HepG2 (cell line): ENCODE data around the gene DUSP12. TPM values are rescaled to one million over a fixed set of nuclear protein-coding genes. Genes with fewer than 3 reads are reported as not detected.

Source experiments
- CREBL2 ChIP-seq: sonication (generic); formaldehyde crosslinking; IDR thresholded peaks from 2 replicates; pipeline ENCODE4 v1.8.1; 2023; ENCODE audit warnings: missing genetic modification reagents, mild to moderate bottlenecking, borderline replicate concordance
- ELK4 ChIP-seq: sonication (generic); formaldehyde crosslinking; IDR thresholded peaks from 2 replicates; pipeline ENCODE4 v1.9.0; 2021; ENCODE audit warnings: missing genetic modification reagents, borderline replicate concordance
- FIP1L1 ChIP-seq: fragments of 200-400 bp; formaldehyde crosslinking; IDR thresholded peaks from 2 replicates; pipeline ENCODE4 v1.6.1; 2018; ENCODE audit warnings: low read depth, mild to moderate bottlenecking, low read length, moderate library complexity, borderline replicate concordance; ENCODE audit not compliant: insufficient read depth
- GABPB1 ChIP-seq: IDR thresholded peaks from 2 replicates; pipeline ENCODE4 v1.6.1; 2016; ENCODE audit warnings: mild to moderate bottlenecking, missing genetic modification reagents, moderate library complexity, missing compliant biosample characterization
- LCORL ChIP-seq, 2 experiments: fragments of 450-650 bp in 1 of 2; sonication (generic) in 1 of 2; formaldehyde crosslinking in 1 of 2; IDR thresholded peaks; 2 replicates each; pipeline versions ENCODE4 v1.5.0 to v1.6.1; 2017 to 2020; ENCODE audit warnings: antibody characterized with exemption in 1 of 2, missing genetic modification reagents in 1 of 2
- MED13 ChIP-seq: sonication (generic); formaldehyde crosslinking; IDR thresholded peaks from 2 replicates; pipeline ENCODE4 v1.5.0; 2020; ENCODE audit warnings: missing genetic modification reagents
- MTA3 ChIP-seq: sonication (generic); formaldehyde crosslinking; IDR thresholded peaks from 2 replicates; pipeline ENCODE4 v1.4.0; 2020; ENCODE audit warnings: missing genetic modification reagents
- MTF1 ChIP-seq: sonication (generic); formaldehyde crosslinking; IDR thresholded peaks from 2 replicates; pipeline ENCODE4 v1.5.0; 2020; ENCODE audit warnings: missing genetic modification reagents
- NCOR1 ChIP-seq: fragments of 200-600 bp; sonication (generic); IDR thresholded peaks from 2 replicates; pipeline ENCODE4 v1.7.0; 2017; ENCODE audit warnings: antibody characterized with exemption, low read length, borderline replicate concordance
- NPAS2 ChIP-seq: sonication (generic); formaldehyde crosslinking; IDR thresholded peaks from 2 replicates; pipeline ENCODE4 v1.8.0; 2022; ENCODE audit warnings: mild to moderate bottlenecking, missing genetic modification reagents, borderline replicate concordance
- NRL ChIP-seq: sonication (generic); formaldehyde crosslinking; IDR thresholded peaks from 2 replicates; pipeline ENCODE4 v1.5.0; 2020; ENCODE audit warnings: missing genetic modification reagents, mild to moderate bottlenecking, moderate library complexity, borderline replicate concordance
- POLR2AphosphoS5 ChIP-seq: IDR thresholded peaks from 2 replicates; pipeline ENCODE4 v1.6.1; 2012; ENCODE audit warnings: low read depth, low read length
- SMYD3 ChIP-seq: sonication (generic); formaldehyde crosslinking; IDR thresholded peaks from 2 replicates; pipeline ENCODE4 v1.8.1; 2023; ENCODE audit warnings: mild to moderate bottlenecking, missing genetic modification reagents
- SRSF4 ChIP-seq: fragments of 200-400 bp; formaldehyde crosslinking; IDR thresholded peaks from one replicate; pipeline ENCODE4 v1.6.1; 2018; ENCODE audit warnings: mild to moderate bottlenecking, low read depth, low read length, moderate library complexity; ENCODE audit not compliant: poor library complexity, severe bottlenecking
- STAT5B ChIP-seq: sonication (generic); formaldehyde crosslinking; IDR thresholded peaks from 2 replicates; pipeline ENCODE4 v1.4.0; 2020; ENCODE audit warnings: missing genetic modification reagents
- TBL1XR1 ChIP-seq: fragments of 150-350 bp; IDR thresholded peaks from 2 replicates; pipeline ENCODE4 v1.6.1; 2014; ENCODE audit warnings: borderline replicate concordance, low read length; ENCODE audit not compliant: partially characterized antibody
- TBP ChIP-seq: sonication (generic); formaldehyde crosslinking; IDR thresholded peaks from 2 replicates; pipeline ENCODE4 v1.5.0; 2020; ENCODE audit warnings: missing genetic modification reagents
- TBX2 ChIP-seq: sonication (generic); formaldehyde crosslinking; IDR thresholded peaks from 2 replicates; pipeline ENCODE4 v1.5.0; 2020; ENCODE audit warnings: missing genetic modification reagents, mild to moderate bottlenecking, borderline replicate concordance
- ZBTB20 ChIP-seq: sonication (generic); formaldehyde crosslinking; IDR thresholded peaks from 2 replicates; pipeline ENCODE4 v1.8.1; 2023; ENCODE audit warnings: missing genetic modification reagents, low read depth, mild to moderate bottlenecking, borderline replicate concordance
- ZEB1 ChIP-seq: IDR thresholded peaks from 2 replicates; pipeline ENCODE4 v1.6.1; 2012; ENCODE audit warnings: mild to moderate bottlenecking, low read depth, inconsistent platforms; ENCODE audit not compliant: insufficient replicate concordance
- ZFP1 ChIP-seq: IDR thresholded peaks from 2 replicates; pipeline ENCODE4 v1.6.1; 2016
- ZFX ChIP-seq: sonication (generic); formaldehyde crosslinking; IDR thresholded peaks from 2 replicates; pipeline ENCODE4 v1.4.0; 2020; ENCODE audit warnings: mild to moderate bottlenecking, low read depth, missing genetic modification reagents, moderate library complexity
- ZNF12 ChIP-seq: sonication (generic); formaldehyde crosslinking; IDR thresholded peaks from 2 replicates; pipeline ENCODE4 v1.5.0; 2020; ENCODE audit warnings: missing genetic modification reagents
- ZNF280B ChIP-seq: sonication (generic); formaldehyde crosslinking; IDR thresholded peaks from 2 replicates; pipeline ENCODE4 v1.5.0; 2020; ENCODE audit warnings: missing genetic modification reagents, mild to moderate bottlenecking, borderline replicate concordance
- ZNF556 ChIP-seq: sonication (generic); formaldehyde crosslinking; IDR thresholded peaks from 2 replicates; pipeline ENCODE4 v1.4.0; 2020; ENCODE audit warnings: mild to moderate bottlenecking, missing genetic modification reagents, borderline replicate concordance
- ZNF562 ChIP-seq: sonication (generic); formaldehyde crosslinking; IDR thresholded peaks from 2 replicates; pipeline ENCODE4 v1.8.0; 2022; ENCODE audit warnings: missing genetic modification reagents, borderline replicate concordance
- ZSCAN31 ChIP-seq: sonication (generic); formaldehyde crosslinking; IDR thresholded peaks from 2 replicates; pipeline ENCODE4 v1.5.0; 2020; ENCODE audit warnings: low read depth, mild to moderate bottlenecking, missing genetic modification reagents
- polyA plus RNA-seq, 8 experiments: library from polyadenylated mRNA; depleted of rRNA in 3 of 8; stranded (reverse) in 7 of 8; unstranded in 1 of 8; fragments of >200 nt; fragmentation: Illumina TruSeq in 4 of 8; extraction: Trizol in 4 of 8; gene quantifications; 2 replicates each; pipeline versions ENCODE4 v1.2.1 to v1.2.3, GENCODE V29; 2011 to 2016; ENCODE audit warnings: low read depth in 4 of 8, missing spikeins in 1 of 8, mixed read lengths in 1 of 8; ENCODE audit not compliant: insufficient read depth in 1 of 8
- total RNA-seq, 5 experiments: library from RNA; depleted of rRNA; stranded (reverse); fragments of >200 nt; fragmentation: Illumina TruSeq; extraction: Trizol; gene quantifications; 2 replicates each; pipeline ENCODE4 v1.2.3, GENCODE V29; 2016; ENCODE audit warnings: low read depth in 1 of 5

The DUSP12 gene
- total and polyA plus RNA-seq, 2 of the 13 experiments (the other 11 are each of a cell fraction or from before 2014, with no cell fraction given) = 36.7 to 37.1 TPM

- TF ChIP-seq ZNF280B (CRISPR knock-in tag) = no peak; the same call in 1 of the 2 replicates
- TF ChIP-seq SMYD3 (CRISPR knock-in tag) = no peak
- TF ChIP-seq GABPB1 (CRISPR knock-in tag) = peak; percentile 71; the same call in 1 of the 2 replicates
- no peak for TF ChIP-seq FIP1L1
- TF ChIP-seq TBP (CRISPR knock-in tag) = no peak
- no peak for TF ChIP-seq ZNF562 (CRISPR knock-in tag)
- TF ChIP-seq LCORL (IDR thresholded peaks at IDR 0.05) = no peak
- 0 out of 2 replicates have a peak, but pooled peaks have one; percentile 5 for TF ChIP-seq LCORL (CRISPR knock-in tag; IDR thresholded peaks at IDR 0.05)
- TF ChIP-seq MTA3 (CRISPR knock-in tag) = no peak
- 0 out of 2 replicates have a peak, but pooled peaks have one; percentile 16 for TF ChIP-seq ZNF12 (CRISPR knock-in tag)
- no peak for TF ChIP-seq ELK4 (CRISPR knock-in tag)
- 0 out of 2 replicates have a peak, but pooled peaks have one; percentile 9 for TF ChIP-seq MED13 (CRISPR knock-in tag)
- TF ChIP-seq SRSF4 = no peak
- TF ChIP-seq POLR2AphosphoS5 = peak; percentile 26; the same call in 1 of the 2 replicates
- TF ChIP-seq ZNF556 (CRISPR knock-in tag) = 0 out of 2 replicates have a peak, but pooled peaks have one; percentile 51
- TF ChIP-seq ZBTB20 (CRISPR knock-in tag) = no peak
- TF ChIP-seq TBX2 (CRISPR knock-in tag) = no peak
- TF ChIP-seq STAT5B (CRISPR knock-in tag) = no peak
- TF ChIP-seq ZSCAN31 = no peak
- peak; percentile 42 for TF ChIP-seq ZFX (CRISPR knock-in tag)
- no peak for TF ChIP-seq CREBL2
- TF ChIP-seq ZFP1 (CRISPR knock-in tag) = no peak
- TF ChIP-seq NCOR1 = no peak
- peak; percentile 70; the same call in 1 of the 2 replicates for TF ChIP-seq NRL (CRISPR knock-in tag)
- TF ChIP-seq ZEB1 = no peak
- TF ChIP-seq TBL1XR1 = no peak
- TF ChIP-seq MTF1 = no peak
- TF ChIP-seq NPAS2 (CRISPR knock-in tag) = no peak
Observed at GRCh38 chr1:161726473-161727255, 22.9 kb upstream of the DUSP12 start (continued).
